ENCODE measurements around the gene GATA1.

The GATA1 gene

DNA sequence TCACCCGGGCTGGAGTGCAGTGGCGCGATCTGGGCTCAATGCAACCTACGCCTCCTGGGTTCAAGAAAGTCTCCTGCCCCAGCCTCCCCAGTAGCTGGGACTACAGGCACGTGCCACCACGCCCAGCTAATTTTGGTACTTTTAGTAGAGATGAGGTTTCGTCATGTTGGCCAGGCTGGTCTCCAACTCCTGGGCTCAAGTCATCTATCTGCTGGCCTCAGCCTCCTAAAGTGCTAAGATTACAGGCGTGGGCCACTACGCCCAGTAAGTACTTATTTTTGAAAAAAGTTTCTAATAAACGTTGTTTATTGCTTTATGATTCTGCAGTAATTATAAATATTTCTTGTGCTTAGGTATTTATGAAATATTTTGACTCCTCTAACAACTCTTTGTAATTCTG is 53.3 kb downstream of the GATA1 start:
- in situ Hi-C loops (cut with MboI; ENCODE audit: low sequenced_read_pairs), result no loop called here
